Progenitor cell of endocrine pancreas (in vitro differentiated cells): Measurements from ENCODE around the gene S1PR2. TPM values are rescaled to one million over a fixed set of nuclear protein-coding genes. Genes with fewer than 3 reads are reported as not detected.
"Not testable (repeated sequence)": the region's sequence is repeated elsewhere in the genome, so short reads cannot be mapped to it uniquely, and the experiment has no call there.

ENCODE experiments used
- DNase-seq: peaks from one replicate; pipeline ENCODE4 v3.0.0; 2021; ENCODE audit warnings: low spot score; ENCODE audit not compliant: unreplicated experiment
- H3K27ac Mint-ChIP-seq: 2 replicates; pipeline ENCODE4 v1.8.0; 2021; ENCODE audit warnings: mild to moderate bottlenecking, moderate library complexity, mixed read lengths
- H3K27me3 Mint-ChIP-seq: 2 replicates; pipeline ENCODE4 v1.8.0; 2021; ENCODE audit warnings: mixed read lengths
- H3K36me3 Mint-ChIP-seq: 2 replicates; pipeline ENCODE4 v1.8.0; 2022; ENCODE audit warnings: mixed read lengths; ENCODE audit not compliant: insufficient read depth
- H3K4me1 Mint-ChIP-seq: 2 replicates; pipeline ENCODE4 v1.8.0; 2021; ENCODE audit warnings: low read depth, mixed read lengths
- H3K4me3 Mint-ChIP-seq: 2 replicates; pipeline ENCODE4 v1.8.0; 2021; ENCODE audit warnings: low read depth, mild to moderate bottlenecking, moderate library complexity, mixed read lengths
- H3K9me3 Mint-ChIP-seq: 2 replicates; pipeline ENCODE4 v1.8.0; 2021; ENCODE audit warnings: low read depth, mixed read lengths
- CTCF ChIP-seq: fragments of 200-600 bp; sonication (generic); IDR thresholded peaks from one replicate; pipeline ENCODE4 v1.5.0; 2021; ENCODE audit warnings: antibody characterized with exemption, mild to moderate bottlenecking; ENCODE audit not compliant: unreplicated experiment
- total RNA-seq: library from RNA; stranded (reverse); gene quantifications from 2 replicates; pipeline ENCODE4 v1.2.1, GENCODE V29; 2021

The S1PR2 gene
- total RNA-seq, 1 donor from 2014 or later, result 19.2 TPM

- H3K27me3 Mint-ChIP-seq, result no peaks in the 10 kb centered on the region
- no peak overlapping the region for H3K4me3 Mint-ChIP-seq
- H3K9me3 Mint-ChIP-seq, result no peaks in the 10 kb centered on the region
- TF ChIP-seq CTCF, result no peak
- H3K27ac Mint-ChIP-seq, result peak overlapping the region; percentile 90
- no peaks in the 10 kb centered on the region for H3K36me3 Mint-ChIP-seq
- H3K4me1 Mint-ChIP-seq, result no peaks in the 10 kb centered on the region
- DNase-seq, result no peak
Observed at GRCh38 chr19:10184636-10185035, 46.5 kb downstream of the S1PR2 start.

GRCh38 chr19:10183926-10184325 is 47.2 kb downstream of the S1PR2 start:
- no peak overlapping the region for H3K4me3 Mint-ChIP-seq
- H3K27me3 Mint-ChIP-seq, result no peaks in the 10 kb centered on the region
- TF ChIP-seq CTCF, result no peak
- no peak overlapping the region for H3K27ac Mint-ChIP-seq
- H3K36me3 Mint-ChIP-seq, result no peaks in the 10 kb centered on the region
- H3K9me3 Mint-ChIP-seq, result no peaks in the 10 kb centered on the region
- DNase-seq, result no peak
- H3K4me1 Mint-ChIP-seq, result no peaks in the 10 kb centered on the region

GRCh38 chr19:10182847-10183246 is 48.3 kb downstream of the S1PR2 start:
- Mint-ChIP-seq H3K4me1 (no peaks in the 10 kb centered on the region), H3K27me3 (no peaks in the 10 kb centered on the region), H3K9me3 (no peaks in the 10 kb centered on the region), H3K27ac (no peak overlapping the region), H3K4me3 (no peak overlapping the region), H3K36me3 (no peaks in the 10 kb centered on the region)
- DNase-seq, result no peak
- TF ChIP-seq CTCF, result no peak

- H3K4me3 Mint-ChIP-seq, result no peak overlapping the region
- H3K27me3 Mint-ChIP-seq, result no peaks in the 10 kb centered on the region
- peaks cover 1% of the 10 kb centered on the region for H3K36me3 Mint-ChIP-seq
- H3K4me1 Mint-ChIP-seq, result no peaks in the 10 kb centered on the region
- no peak for TF ChIP-seq CTCF
- no peak overlapping the region for H3K27ac Mint-ChIP-seq
- no peaks in the 10 kb centered on the region for H3K9me3 Mint-ChIP-seq
- DNase-seq, result no peak
Observed at GRCh38 chr19:10182076-10182475, 49.1 kb downstream of the S1PR2 start.

- Mint-ChIP-seq H3K4me1 (no peaks in the 10 kb centered on the region), H3K27ac (no peak overlapping the region)
- TF ChIP-seq CTCF, result no peak
Observed at GRCh38 chr19:10180459-10180858, 50.7 kb downstream of the S1PR2 start.

GRCh38 chr19:10180024-10180423 is 51.1 kb downstream of the S1PR2 start:
- not testable (repeated sequence) for H3K27ac Mint-ChIP-seq, H3K4me3 Mint-ChIP-seq, DNase-seq, H3K36me3 Mint-ChIP-seq, H3K9me3 Mint-ChIP-seq, H3K4me1 Mint-ChIP-seq, H3K27me3 Mint-ChIP-seq

More at GRCh38 chr19:10180459-10180858, 50.7 kb downstream of the S1PR2 start:
- Mint-ChIP-seq H3K36me3 (peaks cover 5% of the 10 kb centered on the region), H3K9me3 (no peaks in the 10 kb centered on the region), H3K27me3 (no peaks in the 10 kb centered on the region), H3K4me3 (no peak overlapping the region)
- no peak for DNase-seq
